CD14-positive monocyte (primary cell): Measurements from ENCODE around the gene TMEM109. TPM values are rescaled to one million over a fixed set of nuclear protein-coding genes. Genes with fewer than 3 reads are reported as not detected.

Experiments used
- DNase-seq, 3 donors: peaks; one replicate each; pipeline ENCODE4 v3.0.0-alpha.2; 2011 to 2022
- H2AFZ ChIP-seq: 2 replicates; pipeline ENCODE4 v1.6.0; 2012; ENCODE audit warnings: mild to moderate bottlenecking, low read depth, low read length, inconsistent platforms; ENCODE audit not compliant: insufficient read depth, poor library complexity, severe bottlenecking
- H3K27ac ChIP-seq, 2 donors: 1 replicate in 1 of 2; 2 replicates in 1 of 2; pipeline ENCODE4 v1.5.1; 2012 to 2013; ENCODE audit warnings: low read length in 2 of 2, control low read depth in 1 of 2, inconsistent platforms in 1 of 2, low read depth in 1 of 2, mild to moderate bottlenecking in 1 of 2
- H3K27me3 ChIP-seq, 2 donors: one replicate each; pipeline versions ENCODE4 v1.6.0 to v1.6.1; 2011 to 2013; ENCODE audit warnings: low read length in 2 of 2; ENCODE audit not compliant: control insufficient read depth in 2 of 2, insufficient read depth in 2 of 2
- H3K36me3 ChIP-seq, 2 donors: replicated peaks in 1 of 2; 1 replicate in 1 of 2; 2 replicates in 1 of 2; pipeline versions ENCODE4 v1.5.1 to v1.6.1; 2012 to 2013; ENCODE audit warnings: low read length in 2 of 2, control low read depth in 1 of 2, inconsistent platforms in 1 of 2, mild to moderate bottlenecking in 1 of 2; ENCODE audit not compliant: insufficient read depth in 2 of 2, control insufficient read depth in 1 of 2
- H3K4me1 ChIP-seq, 2 donors: 1 replicate in 1 of 2; 2 replicates in 1 of 2; pipeline versions ENCODE4 v1.5.1 to v1.6.1; 2012 to 2013; ENCODE audit warnings: low read length in 2 of 2, control low read depth in 1 of 2, inconsistent platforms in 1 of 2, mild to moderate bottlenecking in 1 of 2, moderate library complexity in 1 of 2; ENCODE audit not compliant: insufficient read depth in 2 of 2, control insufficient read depth in 1 of 2
- H3K4me2 ChIP-seq: replicated peaks from 2 replicates; pipeline ENCODE3; 2012; ENCODE audit warnings: low read length, moderate library complexity, mild to moderate bottlenecking; ENCODE audit not compliant: poor library complexity, severe bottlenecking; ENCODE audit errors: extremely low read depth
- H3K4me3 ChIP-seq, 3 experiments: fragments of 200-600 bp in 1 of 3; sonication (generic) in 1 of 3; replicated peaks in 1 of 3; 1 replicate in 2 of 3; 2 replicates in 1 of 3; pipeline ENCODE4 v1.5.1; 2011 to 2013; ENCODE audit warnings: low read length in 3 of 3, mild to moderate bottlenecking in 3 of 3, control low read depth in 2 of 3, low read depth in 2 of 3, inconsistent platforms in 1 of 3, moderate library complexity in 1 of 3
- H3K79me2 ChIP-seq: 2 replicates; pipeline ENCODE4 v1.6.0; 2012; ENCODE audit warnings: mild to moderate bottlenecking, control low read depth, inconsistent platforms, low read length, moderate library complexity; ENCODE audit not compliant: insufficient read depth
- H3K9ac ChIP-seq: 2 replicates; pipeline ENCODE4 v1.6.0; 2017; ENCODE audit warnings: low read length, mild to moderate bottlenecking; ENCODE audit not compliant: insufficient read depth, poor library complexity, severe bottlenecking
- H3K9me3 ChIP-seq, 2 donors: replicated peaks in 1 of 2; 1 replicate in 1 of 2; 2 replicates in 1 of 2; pipeline versions ENCODE4 v1.5.1 to v1.6.1; 2012 to 2013; ENCODE audit warnings: low read length in 2 of 2, control low read depth in 1 of 2; ENCODE audit not compliant: control insufficient read depth in 1 of 2, insufficient read depth in 1 of 2
- H4K20me1 ChIP-seq: 2 replicates; pipeline ENCODE4 v1.6.0; 2012; ENCODE audit warnings: mild to moderate bottlenecking, low read length, control low read depth, moderate library complexity; ENCODE audit not compliant: insufficient read depth
- H3K27ac Mint-ChIP-seq, 7 donors: one replicate each; pipeline ENCODE4 v1.8.0; 2020; ENCODE audit warnings: mild to moderate bottlenecking in 7 of 7, mixed read lengths in 7 of 7, moderate library complexity in 6 of 7, inconsistent platforms in 2 of 7
- H3K27me3 Mint-ChIP-seq, 3 donors: one replicate each; pipeline ENCODE4 v1.8.0; 2021 to 2022; ENCODE audit warnings: low read depth in 3 of 3, mild to moderate bottlenecking in 3 of 3, mixed read lengths in 3 of 3, moderate library complexity in 3 of 3, inconsistent platforms in 1 of 3
- H3K36me3 Mint-ChIP-seq, 2 donors: one replicate each; pipeline ENCODE4 v1.8.0; 2020; ENCODE audit warnings: mixed read lengths in 2 of 2, inconsistent platforms in 1 of 2, mild to moderate bottlenecking in 1 of 2
- H3K4me1 Mint-ChIP-seq: one replicate; pipeline ENCODE4 v1.8.0; 2020; ENCODE audit warnings: mild to moderate bottlenecking, mixed read lengths
- H3K4me3 Mint-ChIP-seq, 2 donors: one replicate each; pipeline ENCODE4 v1.8.0; 2020; ENCODE audit warnings: mild to moderate bottlenecking in 2 of 2, mixed read lengths in 2 of 2, moderate library complexity in 1 of 2
- H3K9me3 Mint-ChIP-seq, 7 donors: one replicate each; pipeline ENCODE4 v1.8.0; 2020 to 2022; ENCODE audit warnings: mixed read lengths in 7 of 7, mild to moderate bottlenecking in 6 of 7, moderate library complexity in 6 of 7, inconsistent platforms in 2 of 7
- WGBS: methylation state at CpG from one replicate; pipeline ENCODE4 v1.1.5; 2013; ENCODE audit warnings: missing lambda C conversion rate; ENCODE audit not compliant: insufficient coverage; 5-methylcytosine and 5-hydroxymethylcytosine counted together
- intact Hi-C, 2 donors: fragments of 100-400 bp; cut with micrococcal nuclease; formaldehyde crosslinking; loops; one replicate each; pipeline versions ENCODE4 v1.15.0 to v1.15.1; 2023
- polyA plus RNA-seq, 3 donors: library from polyadenylated mRNA; depleted of rRNA in 1 of 3; unstranded in 2 of 3; stranded (reverse) in 1 of 3; fragments of 300-500 nt in 2 of 3; fragments of >200 nt in 1 of 3; fragmentation: Illumina TruSeq in 2 of 3; gene quantifications; 1 replicate in 2 of 3; 2 replicates in 1 of 3; pipeline ENCODE4 v1.2.3, GENCODE V29; 2012 to 2021
- TF ChIP-seq, protein P1 (sequence below): fragments of 200-600 bp; IDR thresholded peaks from one replicate; pipeline ENCODE4 v1.8.0; 2022; ENCODE audit warnings: antibody characterized with exemption, mild to moderate bottlenecking

Gene TMEM109
- polyA plus RNA-seq, 3 donors = 22.7 to 112 (median 110) TPM

DNA sequence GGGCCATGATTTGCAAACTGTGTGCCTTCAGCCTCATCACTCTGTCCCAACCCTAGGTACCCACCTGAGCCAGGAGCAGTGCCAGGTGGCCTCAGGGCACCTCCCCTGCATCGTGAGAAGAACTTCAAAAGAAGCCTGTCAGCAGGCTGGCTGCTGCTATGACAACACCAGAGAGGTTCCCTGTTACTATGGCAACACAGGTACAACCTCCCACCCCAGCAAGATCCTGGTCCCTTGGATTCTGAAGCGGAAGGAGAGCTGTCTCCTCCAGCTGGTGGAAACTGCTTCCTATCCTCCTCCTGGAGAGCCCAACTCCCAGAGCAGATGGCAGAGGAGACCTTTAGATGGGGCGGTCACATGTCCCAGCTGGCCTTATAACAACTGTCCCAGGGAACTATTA is 43.7 kb upstream of the TMEM109 start:
- Histone ChIP-seq H3K27ac (no peak overlapping the region), H3K79me2 (no peaks in the 10 kb centered on the region), H3K36me3 (no peaks in the 10 kb centered on the region), H2AFZ (no peak overlapping the region), H3K27me3 (no peaks in the 10 kb centered on the region), H3K9me3 (no peaks in the 10 kb centered on the region), H3K4me2 (no peak overlapping the region), H3K9ac (no peak overlapping the region), H3K4me3 (no peak overlapping the region), H3K4me1 (peaks cover 11 to 15% of the 10 kb centered on the region in 2 donors), H4K20me1 (no peaks in the 10 kb centered on the region)
- no peak for DNase-seq
- intact Hi-C loops = no loop called here
- TF ChIP-seq, protein P1, sequence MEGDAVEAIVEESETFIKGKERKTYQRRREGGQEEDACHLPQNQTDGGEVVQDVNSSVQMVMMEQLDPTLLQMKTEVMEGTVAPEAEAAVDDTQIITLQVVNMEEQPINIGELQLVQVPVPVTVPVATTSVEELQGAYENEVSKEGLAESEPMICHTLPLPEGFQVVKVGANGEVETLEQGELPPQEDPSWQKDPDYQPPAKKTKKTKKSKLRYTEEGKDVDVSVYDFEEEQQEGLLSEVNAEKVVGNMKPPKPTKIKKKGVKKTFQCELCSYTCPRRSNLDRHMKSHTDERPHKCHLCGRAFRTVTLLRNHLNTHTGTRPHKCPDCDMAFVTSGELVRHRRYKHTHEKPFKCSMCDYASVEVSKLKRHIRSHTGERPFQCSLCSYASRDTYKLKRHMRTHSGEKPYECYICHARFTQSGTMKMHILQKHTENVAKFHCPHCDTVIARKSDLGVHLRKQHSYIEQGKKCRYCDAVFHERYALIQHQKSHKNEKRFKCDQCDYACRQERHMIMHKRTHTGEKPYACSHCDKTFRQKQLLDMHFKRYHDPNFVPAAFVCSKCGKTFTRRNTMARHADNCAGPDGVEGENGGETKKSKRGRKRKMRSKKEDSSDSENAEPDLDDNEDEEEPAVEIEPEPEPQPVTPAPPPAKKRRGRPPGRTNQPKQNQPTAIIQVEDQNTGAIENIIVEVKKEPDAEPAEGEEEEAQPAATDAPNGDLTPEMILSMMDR = no peak
- Mint-ChIP-seq H3K27ac (no peak overlapping the region), H3K9me3 (no peaks in the 10 kb centered on the region), H3K27me3 (peaks cover 0 to 3% (median 2%) of the 10 kb centered on the region in 3 donors), H3K36me3 (no peaks in the 10 kb centered on the region), H3K4me1 (peaks cover 14% of the 10 kb centered on the region), H3K4me3 (no peak overlapping the region)
- 86% methylated on average over 2 of the region's 3 CpGs for WGBS

DNA sequence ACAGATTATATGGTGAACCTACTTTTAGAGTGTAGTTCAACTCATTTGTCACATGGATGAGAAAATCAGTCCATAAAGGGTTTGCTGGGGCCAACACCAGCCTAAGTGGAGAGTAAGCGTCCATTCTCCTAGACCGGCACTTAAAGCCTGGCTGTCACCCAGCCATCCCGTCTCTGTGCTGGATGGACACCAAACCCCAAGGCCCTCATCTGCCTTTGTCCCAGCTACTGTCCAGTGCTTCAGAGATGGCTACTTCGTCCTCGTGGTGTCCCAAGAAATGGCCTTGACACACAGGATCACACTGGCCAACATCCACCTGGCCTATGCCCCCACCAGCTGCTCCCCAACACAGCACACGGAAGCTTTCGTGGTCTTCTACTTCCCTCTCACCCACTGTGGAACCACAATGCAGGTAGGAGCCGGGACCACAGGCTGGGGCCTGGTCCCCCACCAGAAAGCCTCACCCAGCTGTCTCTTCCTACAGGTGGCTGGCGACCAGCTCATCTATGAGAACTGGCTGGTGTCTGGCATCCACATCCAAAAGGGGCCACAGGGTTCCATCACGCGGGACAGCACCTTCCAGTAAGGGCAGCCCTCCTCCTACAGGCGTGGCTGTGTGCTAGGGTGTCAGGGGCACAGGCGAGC is 43.1 kb upstream of the TMEM109 start:
- Histone ChIP-seq H3K4me1 (peaks cover 11 to 15% of the 10 kb centered on the region in 2 donors), H3K4me2 (no peak overlapping the region), H3K27ac (no peak overlapping the region), H3K27me3 (no peaks in the 10 kb centered on the region), H3K4me3 (no peak overlapping the region), H3K9ac (no peak overlapping the region), H2AFZ (no peak overlapping the region), H4K20me1 (no peaks in the 10 kb centered on the region), H3K9me3 (no peaks in the 10 kb centered on the region), H3K36me3 (no peaks in the 10 kb centered on the region), H3K79me2 (no peaks in the 10 kb centered on the region)
- TF ChIP-seq, protein P1 = no peak
- Mint-ChIP-seq H3K27ac (no peak overlapping the region), H3K4me1 (peaks cover 12% of the 10 kb centered on the region), H3K4me3 (no peak overlapping the region), H3K9me3 (no peaks in the 10 kb centered on the region), H3K27me3 (peaks cover 0 to 3% (median 2%) of the 10 kb centered on the region in 3 donors), H3K36me3 (no peaks in the 10 kb centered on the region)
- 71% methylated on average over 12 of the region's 13 CpGs for WGBS
- intact Hi-C loops = no loop called here
- no peak for DNase-seq
